ENCODE data around the gene FOXL1.

The FOXL1 gene

GRCh38 chr16:86568677-86569623 lies 9.4 kb upstream of the FOXL1 start:
- no peak for DNase-seq

- no peak for DNase-seq
These were observed 8.5 kb upstream of the FOXL1 start for GRCh38 chr16:86569701-86570447.

GRCh38 chr16:86570558-86571529 lies 7.5 kb upstream of the FOXL1 start:
- DNase-seq: no peak

GRCh38 chr16:86571530-86571915 lies 6.8 kb upstream of the FOXL1 start:
- DNase-seq: no peak

GRCh38 chr16:86572041-86572521 lies 6.3 kb upstream of the FOXL1 start:
- no peak for DNase-seq

- no peak for DNase-seq
These were observed 5.7 kb upstream of the FOXL1 start for GRCh38 chr16:86572606-86573005.

- DNase-seq: no peak
These were observed 5.1 kb upstream of the FOXL1 start for GRCh38 chr16:86573215-86573614.

- no peak for DNase-seq
These were observed 4.5 kb upstream of the FOXL1 start for GRCh38 chr16:86573646-86574508.

- no peak for DNase-seq
These were observed 3.7 kb upstream of the FOXL1 start for GRCh38 chr16:86574646-86575045.

GRCh38 chr16:86575095-86575685 lies 3.2 kb upstream of the FOXL1 start:
- DNase-seq: no peak

- DNase-seq: no peak
These were observed 2.4 kb upstream of the FOXL1 start for GRCh38 chr16:86575754-86576557.

- DNase-seq: no peak
These were observed 1.6 kb upstream of the FOXL1 start for GRCh38 chr16:86576591-86577313.

- no peak for DNase-seq
These were observed 906 bp upstream of the FOXL1 start for GRCh38 chr16:86577314-86577971.

- no peak for DNase-seq
These were observed 390 bp downstream of the FOXL1 start for GRCh38 chr16:86578611-86579267.

GRCh38 chr16:86579268-86580062 lies 1.1 kb downstream of the FOXL1 start:
- no peak for DNase-seq

- no peak for DNase-seq
These were observed 1.9 kb downstream of the FOXL1 start for GRCh38 chr16:86580063-86580790.

- no peak for DNase-seq
These were observed 2.4 kb downstream of the FOXL1 start for GRCh38 chr16:86580791-86581170.

All from KG1 (cell line).